KG1 (cell line): ENCODE measurements around the gene MARS1.

Source experiments
- DNase-seq: peaks from one replicate; lab custom pipeline; 2025; lab: John Stamatoyannopoulos, UW

Gene MARS1

DNA sequence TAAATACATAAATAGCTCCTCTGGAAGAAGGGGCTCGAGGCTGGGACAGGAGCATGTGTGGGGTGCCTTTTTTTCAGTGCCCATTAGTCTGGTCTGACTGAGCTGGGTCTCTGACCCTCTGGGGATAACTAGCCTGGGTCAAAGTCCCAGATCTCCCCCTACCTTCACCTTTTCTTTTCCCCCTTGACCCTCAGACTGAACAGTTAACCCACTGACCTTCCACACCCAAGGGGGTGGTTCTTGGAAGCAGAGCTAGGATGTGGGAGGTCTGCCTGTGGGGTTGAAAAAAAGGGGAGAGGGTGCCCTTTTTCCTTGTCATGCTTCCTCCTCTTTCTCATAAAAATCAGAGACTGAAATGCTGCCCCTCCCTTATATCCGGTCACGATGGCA lies 29.2 kb upstream of the MARS1 start:
- no peak for DNase-seq

DNA sequence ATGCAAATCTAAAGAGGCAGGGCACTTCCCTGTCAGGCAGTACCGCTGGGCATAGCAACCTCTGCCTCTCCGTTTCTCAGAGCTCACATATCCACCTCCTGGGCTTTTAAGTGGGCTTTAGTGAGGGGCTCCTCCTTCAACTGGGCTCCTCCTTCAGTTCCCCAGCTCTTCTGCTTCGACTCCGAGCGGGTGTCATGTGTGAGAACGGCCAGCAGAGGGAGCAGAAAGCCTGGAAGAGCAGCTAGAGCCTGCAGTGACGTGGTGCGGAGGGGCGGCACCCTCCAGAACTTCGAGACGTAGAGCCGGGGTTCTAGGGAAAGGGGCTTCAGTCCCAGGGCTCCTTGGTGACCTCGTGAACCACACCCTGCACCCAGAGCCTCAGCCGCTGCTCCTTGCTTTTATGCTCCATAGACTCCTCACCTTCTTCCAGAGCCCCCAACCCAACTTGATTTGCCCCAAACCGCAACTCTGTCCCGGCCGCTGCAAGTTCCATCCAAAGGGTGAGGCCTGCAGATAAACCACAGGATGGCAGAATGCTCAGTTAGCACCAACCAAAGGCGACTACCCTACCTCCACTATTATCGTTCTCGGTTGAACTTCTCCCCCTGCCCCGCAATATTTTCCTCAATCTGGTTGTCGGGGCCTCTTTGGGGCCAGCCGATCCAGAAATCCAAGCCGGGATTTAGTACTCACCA lies 28.7 kb upstream of the MARS1 start:
- no peak for DNase-seq

DNA sequence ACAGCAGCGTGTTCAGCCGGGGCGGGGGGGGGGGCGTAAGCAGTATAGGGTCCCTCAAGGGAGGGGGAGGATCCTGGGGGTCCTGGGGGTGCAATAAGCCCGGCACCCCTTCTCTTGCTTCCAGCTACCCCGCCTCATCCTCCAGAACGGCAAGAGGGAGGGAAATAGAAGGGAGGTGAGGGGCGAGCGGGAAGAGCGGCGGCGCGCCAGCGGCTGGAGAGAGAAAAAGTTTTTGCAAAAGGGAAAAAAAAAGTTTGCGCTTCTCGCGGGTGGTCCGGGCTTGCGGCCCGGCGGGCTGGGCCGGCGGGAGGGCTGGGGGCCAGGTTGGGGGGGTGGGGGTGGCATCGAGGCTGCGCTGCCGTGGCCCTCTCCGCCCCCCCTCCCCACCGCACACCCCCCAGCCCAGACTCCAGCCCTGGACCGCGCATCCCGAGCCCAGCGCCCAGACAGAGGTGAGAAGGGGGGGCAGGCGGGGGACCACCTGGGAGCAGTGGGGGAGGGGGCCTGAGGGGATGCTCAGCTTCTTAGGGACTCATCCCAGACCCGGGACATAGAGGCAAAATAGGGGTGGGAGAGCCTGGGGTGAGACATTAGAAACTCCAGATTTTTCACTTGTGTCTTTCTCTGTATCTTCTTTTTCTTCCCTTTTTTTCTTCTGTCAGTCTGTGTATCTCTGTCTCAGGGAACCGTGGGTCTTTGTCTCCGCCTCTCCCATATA lies 28.0 kb upstream of the MARS1 start, which contains the start of gene GLI1:
Gene GLI1 (plus strand): TSS at position 36 of the 718 bp plus-strand sequence. CDS start 3,907 bp downstream, outside the sequence.
- DNase-seq, result no peak

DNA sequence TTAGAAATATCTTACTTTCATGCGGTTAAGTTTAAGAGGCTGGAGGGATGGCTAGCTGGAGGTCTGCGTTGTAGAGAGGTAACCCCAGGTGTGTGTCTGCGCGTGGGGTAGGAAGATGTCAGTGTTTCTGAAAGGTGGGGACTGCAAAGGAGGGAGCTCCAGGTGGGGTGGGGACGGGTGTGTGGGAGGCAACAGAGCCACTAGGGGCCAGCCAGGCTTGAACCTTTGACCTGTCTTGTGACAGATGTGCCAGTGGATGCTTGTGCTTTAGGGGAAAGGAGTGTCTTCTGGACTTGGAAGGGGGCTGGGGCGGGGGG lies 27.4 kb upstream of the MARS1 start:
- no peak for DNase-seq

DNA sequence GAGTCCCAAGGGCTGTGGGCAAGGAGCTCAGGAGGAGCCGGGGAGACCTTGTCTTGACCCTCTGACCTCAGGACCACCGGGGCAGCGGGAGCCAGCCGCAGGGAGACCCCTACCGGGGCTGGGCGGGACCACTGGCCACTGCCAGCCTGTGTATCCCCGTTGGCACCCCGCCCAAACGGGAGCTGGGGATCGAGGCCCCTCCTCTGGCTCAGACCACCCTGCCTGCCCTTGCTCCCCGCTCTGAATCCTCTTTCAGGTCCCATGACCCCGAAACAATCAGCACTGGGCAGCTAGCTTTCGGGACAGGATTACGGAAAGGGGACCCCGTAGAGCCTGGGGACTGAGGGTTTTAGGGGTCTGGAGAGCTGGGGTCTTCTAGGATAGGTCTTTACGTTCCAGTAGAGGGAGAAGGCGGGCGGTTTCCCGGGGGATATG lies 27.0 kb upstream of the MARS1 start:
- no peak for DNase-seq

DNA sequence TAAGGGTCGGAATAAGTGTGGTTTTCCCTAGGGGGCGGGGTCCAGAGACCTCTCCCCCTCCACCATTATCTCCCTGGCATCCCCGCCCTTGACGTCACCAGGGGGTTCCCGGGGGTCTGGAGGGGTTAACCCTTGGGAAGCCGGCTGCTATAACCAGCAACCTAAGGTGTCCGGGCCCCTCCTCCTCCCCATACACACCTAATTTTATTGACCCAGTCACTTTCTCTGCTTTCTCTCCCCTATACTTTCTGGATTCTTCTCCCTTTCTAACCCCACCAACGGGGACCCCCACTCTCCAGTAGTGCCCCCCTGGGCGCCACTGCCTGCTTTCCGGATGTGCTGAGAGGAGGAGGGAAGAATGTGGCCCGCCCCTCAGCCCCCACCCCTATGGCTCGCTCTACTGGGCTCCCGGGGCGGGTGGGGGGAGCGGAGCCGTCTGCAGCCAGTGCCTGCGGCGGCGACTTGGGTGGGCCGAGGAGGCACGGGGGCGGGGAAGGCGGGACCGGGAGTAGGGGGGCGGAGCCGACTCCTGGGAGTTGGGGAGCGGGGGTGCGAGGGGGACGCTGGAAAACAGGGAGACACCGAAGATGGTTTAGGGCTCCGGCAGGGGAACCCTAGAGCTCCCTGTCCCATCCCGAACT lies 26.5 kb upstream of the MARS1 start:
- no peak for DNase-seq

DNA sequence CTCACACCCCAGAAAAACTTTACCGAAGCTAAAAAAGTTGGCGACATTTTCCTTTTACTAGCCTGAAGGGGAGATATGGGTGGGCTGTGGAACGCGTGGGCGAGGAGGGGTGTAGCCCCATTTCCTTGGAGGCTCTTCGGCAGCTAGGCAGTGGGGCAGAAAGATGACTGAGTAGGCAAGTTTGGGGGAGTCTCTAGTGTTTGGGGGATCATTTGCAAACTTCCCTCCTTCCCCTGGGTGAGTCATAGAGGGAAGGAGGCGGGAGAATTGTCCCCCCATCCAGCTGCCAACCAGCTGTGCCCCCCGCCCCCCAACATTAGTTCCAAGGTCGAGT lies 26.0 kb upstream of the MARS1 start:
- no peak for DNase-seq

DNA sequence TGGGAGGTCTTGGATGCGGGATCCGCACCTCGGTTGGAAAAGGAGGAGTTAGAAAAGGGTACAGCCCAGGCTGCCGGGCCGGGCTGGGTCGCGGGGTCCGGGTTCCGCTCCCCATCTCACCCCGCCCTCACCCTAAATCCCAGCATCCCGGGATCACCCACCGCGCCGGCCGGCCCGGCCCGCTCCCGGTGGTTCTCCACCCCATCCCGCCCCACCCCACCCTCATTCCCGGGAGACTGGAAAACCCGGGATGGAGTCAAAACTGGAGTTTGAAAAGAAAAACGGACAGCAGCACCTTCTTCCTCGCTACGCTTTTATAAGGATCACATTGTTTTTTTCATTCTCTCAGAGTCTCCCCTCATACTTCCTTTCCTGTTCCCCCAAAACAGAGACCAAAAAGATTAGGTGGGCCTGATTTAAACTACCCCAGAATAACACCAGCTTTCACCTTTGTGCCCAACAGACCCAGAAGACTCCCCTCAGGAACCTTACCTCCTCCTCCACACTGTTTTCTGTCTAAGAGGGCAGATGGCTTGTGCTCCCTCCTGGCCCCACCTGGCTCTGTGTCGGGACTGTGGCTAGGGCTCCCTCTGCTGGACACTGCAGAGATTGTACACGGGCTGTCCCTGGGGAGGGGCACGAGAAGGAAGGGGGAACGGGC lies 25.5 kb upstream of the MARS1 start:
- peak; percentile 29 for DNase-seq

DNA sequence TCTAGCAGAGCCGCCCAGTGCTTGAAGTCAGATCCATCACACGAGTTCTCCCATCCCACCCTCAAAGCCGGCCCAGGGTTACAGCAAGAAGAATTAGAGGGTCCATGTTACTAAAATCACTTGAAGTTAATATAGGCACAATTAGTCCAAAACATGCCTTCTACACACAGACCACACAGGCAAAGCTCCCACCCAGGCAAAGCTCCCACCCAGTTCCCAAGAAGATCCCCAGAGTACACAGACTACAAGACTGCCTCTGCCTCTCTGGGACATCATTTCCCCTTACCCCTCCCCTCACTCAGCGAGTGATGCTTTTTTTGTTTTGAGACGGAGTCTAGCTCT lies 25.0 kb upstream of the MARS1 start:
- DNase-seq, result no peak

DNA sequence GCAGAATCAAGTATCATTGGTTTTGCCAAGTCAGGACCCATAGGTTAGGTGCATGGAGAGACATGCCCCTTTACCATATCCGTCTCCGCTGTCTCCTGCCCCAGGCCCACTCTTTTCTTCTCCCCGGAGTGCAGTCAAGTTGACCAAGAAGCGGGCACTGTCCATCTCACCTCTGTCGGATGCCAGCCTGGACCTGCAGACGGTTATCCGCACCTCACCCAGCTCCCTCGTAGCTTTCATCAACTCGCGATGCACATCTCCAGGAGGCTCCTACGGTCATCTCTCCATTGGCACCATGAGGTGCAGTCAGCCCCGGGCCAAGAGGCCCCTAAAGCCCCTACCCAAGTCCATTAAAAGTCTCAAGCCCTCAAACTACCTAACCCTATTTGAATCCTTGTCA lies 23.3 kb upstream of the MARS1 start:
- DNase-seq, result no peak

DNA sequence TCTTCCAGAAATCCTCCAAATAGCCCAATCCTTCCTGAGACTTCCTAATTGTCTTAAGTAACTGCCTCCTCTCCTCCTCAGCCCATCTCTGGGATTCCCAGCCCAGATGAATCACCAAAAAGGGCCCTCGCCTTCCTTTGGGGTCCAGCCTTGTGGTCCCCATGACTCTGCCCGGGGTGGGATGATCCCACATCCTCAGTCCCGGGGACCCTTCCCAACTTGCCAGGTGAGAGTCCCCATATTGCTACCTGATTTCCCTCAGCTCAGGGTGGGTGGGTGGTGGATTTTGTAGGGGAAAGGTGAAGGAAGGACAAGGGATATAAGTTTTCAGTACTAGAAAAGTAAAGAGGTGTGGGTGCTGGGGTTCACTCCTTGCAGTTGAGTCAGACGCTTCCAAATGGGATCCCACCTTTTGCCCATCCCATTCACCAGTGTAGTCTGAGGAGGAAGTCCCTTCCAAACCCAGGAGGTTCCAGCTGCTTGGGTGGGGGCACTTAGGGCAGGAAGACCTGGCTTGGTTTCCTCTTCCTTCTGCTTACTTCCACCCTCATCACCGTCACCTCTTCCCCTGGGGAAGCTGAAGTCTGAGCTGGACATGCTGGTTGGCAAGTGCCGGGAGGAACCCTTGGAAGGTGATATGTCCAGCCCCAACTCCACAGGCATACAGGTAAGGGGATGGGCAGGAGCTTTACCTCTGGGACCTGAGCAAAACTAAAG lies 22.7 kb upstream of the MARS1 start:
- no peak for DNase-seq

DNA sequence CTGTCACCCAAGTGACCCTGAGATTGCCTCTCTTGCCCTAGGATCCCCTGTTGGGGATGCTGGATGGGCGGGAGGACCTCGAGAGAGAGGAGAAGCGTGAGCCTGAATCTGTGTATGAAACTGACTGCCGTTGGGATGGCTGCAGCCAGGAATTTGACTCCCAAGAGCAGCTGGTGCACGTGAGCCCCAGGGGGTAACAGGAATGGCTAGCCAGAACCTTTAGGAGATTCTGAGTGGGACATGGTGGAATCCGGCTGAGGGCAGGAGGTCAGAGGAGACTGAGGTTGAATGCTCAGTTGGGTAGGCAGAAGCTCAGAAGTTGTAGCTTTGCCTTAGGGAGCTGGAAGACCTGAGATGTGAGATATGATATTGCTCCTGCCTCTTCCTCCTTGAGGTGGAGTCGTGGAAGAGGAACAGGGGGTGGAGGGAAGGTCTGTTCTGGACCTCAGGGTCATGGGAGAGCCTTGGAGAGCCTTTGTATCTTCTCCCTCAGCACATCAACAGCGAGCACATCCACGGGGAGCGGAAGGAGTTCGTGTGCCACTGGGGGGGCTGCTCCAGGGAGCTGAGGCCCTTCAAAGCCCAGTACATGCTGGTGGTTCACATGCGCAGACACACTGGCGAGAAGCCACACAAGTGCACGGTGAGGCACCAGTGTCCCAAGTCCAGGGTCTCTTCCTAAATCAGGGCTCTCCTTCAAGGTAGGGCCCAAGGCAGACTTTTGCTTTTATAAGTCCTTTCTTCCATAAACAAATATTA lies 21.9 kb upstream of the MARS1 start:
- DNase-seq, result no peak

DNA sequence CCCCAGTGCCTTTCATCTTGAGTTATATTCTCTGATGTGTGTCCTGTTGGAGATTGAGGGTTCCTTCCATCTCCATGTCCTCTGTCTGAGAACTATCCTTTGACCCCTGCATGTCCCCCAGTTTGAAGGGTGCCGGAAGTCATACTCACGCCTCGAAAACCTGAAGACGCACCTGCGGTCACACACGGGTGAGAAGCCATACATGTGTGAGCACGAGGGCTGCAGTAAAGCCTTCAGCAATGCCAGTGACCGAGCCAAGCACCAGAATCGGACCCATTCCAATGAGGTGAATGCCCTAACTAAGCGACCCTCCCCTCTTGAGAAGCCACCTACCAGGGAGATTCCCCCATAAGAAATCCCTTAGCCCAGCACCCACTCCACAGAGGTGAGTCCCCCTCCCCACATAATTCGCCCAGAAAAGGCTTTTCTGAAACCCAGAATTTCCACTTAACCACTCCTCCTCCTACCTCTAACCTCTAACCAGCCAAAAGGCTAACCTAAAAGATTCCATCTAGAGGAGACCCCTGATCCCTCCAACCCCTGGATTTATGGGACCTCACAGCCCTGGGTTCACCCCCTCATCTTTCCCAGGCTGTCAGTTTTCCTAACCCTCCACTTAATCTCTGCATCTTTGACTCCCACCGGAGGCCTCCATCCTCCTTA lies 20.5 kb upstream of the MARS1 start:
- DNase-seq, result no peak

DNA sequence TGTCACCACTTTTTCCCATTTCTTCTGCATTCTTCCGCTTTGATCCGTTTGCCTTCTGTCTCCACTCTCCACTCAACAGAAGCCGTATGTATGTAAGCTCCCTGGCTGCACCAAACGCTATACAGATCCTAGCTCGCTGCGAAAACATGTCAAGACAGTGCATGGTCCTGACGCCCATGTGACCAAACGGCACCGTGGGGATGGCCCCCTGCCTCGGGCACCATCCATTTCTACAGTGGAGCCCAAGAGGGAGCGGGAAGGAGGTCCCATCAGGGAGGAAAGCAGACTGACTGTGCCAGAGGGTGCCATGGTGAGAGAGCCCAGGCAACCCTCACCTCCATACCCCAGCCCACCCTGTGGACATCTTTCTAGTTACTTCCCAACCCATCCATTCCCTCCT lies 20.0 kb upstream of the MARS1 start:
- DNase-seq, result no peak

DNA sequence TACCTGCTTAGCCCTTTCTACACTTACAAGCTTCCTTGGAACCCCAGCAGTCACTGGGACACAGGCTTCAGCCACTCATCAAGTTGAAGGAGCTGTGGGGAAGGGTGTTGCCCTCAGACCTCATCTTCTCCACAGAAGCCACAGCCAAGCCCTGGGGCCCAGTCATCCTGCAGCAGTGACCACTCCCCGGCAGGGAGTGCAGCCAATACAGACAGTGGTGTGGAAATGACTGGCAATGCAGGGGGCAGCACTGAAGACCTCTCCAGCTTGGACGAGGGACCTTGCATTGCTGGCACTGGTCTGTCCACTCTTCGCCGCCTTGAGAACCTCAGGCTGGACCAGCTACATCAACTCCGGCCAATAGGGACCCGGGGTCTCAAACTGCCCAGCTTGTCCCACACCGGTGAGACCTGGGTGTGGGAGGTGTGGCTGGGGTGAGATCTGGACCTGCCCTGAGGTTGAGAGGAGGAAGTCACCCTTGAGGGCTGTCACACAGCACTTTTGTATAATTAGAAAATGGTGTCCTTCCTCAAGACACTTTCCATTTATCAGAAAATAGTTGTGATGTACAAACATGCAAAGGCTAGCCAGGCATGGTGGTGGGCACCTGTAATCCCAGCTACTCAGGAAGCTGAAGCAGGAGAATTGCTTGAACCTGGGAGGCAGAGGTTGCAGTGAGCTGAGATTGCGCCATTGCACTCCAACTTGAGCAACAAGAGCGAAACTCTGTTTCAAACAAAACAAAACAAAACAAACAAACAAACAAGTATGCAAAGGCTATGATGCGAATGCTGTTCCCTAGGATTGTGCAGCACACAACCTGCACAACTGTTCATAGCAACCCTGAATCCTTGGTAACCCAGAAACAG lies 18.3 kb upstream of the MARS1 start:
- no peak for DNase-seq

DNA sequence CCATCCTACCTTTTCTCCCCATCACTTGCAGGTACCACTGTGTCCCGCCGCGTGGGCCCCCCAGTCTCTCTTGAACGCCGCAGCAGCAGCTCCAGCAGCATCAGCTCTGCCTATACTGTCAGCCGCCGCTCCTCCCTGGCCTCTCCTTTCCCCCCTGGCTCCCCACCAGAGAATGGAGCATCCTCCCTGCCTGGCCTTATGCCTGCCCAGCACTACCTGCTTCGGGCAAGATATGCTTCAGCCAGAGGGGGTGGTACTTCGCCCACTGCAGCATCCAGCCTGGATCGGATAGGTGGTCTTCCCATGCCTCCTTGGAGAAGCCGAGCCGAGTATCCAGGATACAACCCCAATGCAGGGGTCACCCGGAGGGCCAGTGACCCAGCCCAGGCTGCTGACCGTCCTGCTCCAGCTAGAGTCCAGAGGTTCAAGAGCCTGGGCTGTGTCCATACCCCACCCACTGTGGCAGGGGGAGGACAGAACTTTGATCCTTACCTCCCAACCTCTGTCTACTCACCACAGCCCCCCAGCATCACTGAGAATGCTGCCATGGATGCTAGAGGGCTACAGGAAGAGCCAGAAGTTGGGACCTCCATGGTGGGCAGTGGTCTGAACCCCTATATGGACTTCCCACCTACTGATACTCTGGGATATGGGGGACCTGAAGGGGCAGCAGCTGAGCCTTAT lies 17.4 kb upstream of the MARS1 start:
- no peak for DNase-seq

DNA sequence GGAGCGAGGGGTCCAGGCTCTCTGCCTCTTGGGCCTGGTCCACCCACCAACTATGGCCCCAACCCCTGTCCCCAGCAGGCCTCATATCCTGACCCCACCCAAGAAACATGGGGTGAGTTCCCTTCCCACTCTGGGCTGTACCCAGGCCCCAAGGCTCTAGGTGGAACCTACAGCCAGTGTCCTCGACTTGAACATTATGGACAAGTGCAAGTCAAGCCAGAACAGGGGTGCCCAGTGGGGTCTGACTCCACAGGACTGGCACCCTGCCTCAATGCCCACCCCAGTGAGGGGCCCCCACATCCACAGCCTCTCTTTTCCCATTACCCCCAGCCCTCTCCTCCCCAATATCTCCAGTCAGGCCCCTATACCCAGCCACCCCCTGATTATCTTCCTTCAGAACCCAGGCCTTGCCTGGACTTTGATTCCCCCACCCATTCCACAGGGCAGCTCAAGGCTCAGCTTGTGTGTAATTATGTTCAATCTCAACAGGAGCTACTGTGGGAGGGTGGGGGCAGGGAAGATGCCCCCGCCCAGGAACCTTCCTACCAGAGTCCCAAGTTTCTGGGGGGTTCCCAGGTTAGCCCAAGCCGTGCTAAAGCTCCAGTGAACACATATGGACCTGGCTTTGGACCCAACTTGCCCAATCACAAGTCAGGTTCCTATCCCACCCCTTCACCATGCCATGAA lies 16.8 kb upstream of the MARS1 start:
- DNase-seq, result no peak

DNA sequence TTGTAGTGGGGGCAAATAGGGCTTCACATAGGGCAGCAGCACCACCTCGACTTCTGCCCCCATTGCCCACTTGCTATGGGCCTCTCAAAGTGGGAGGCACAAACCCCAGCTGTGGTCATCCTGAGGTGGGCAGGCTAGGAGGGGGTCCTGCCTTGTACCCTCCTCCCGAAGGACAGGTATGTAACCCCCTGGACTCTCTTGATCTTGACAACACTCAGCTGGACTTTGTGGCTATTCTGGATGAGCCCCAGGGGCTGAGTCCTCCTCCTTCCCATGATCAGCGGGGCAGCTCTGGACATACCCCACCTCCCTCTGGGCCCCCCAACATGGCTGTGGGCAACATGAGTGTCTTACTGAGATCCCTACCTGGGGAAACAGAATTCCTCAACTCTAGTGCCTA lies 16.2 kb upstream of the MARS1 start:
- no peak for DNase-seq

DNA sequence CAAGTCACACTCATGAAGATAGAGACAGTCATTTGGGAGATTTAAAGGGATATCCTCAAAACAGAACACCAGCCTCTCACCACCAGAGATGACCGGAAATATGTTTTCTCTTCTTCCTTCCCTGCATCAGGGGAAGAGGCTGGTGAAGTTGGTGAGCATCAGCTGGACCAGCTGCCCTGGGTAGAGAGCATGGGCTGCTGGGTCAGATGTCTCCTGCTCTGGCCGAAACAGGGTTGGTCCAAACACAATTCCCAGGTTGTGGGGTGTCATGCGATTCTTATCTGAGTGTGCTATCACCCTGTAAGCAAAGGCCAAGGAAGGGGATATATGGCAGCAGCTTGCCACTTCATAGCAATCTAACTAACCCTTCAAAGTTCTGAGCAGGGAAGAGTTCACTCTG lies 15.5 kb upstream of the MARS1 start:
- DNase-seq, result no peak
